SU-DHL-6 (cell line): Measurements from ENCODE around the gene EPHA3.

Experiments
- EZH2phosphoT487 ChIP-seq: fragments of 200-600 bp; sonication (generic), shearing (Covaris generic); conservative IDR thresholded peaks from 2 replicates; pipeline ENCODE4 v1.6.1; 2018; ENCODE audit warnings: mild to moderate bottlenecking, antibody characterized with exemption, low read length, moderate library complexity, mixed read lengths
- TF ChIP-seq, protein P1 (sequence below): fragments of 200-600 bp; sonication (generic); IDR thresholded peaks from one replicate; pipeline ENCODE4 v1.5.1; 2017; ENCODE audit warnings: antibody characterized with exemption, mild to moderate bottlenecking, low read length, moderate library complexity; ENCODE audit not compliant: insufficient read depth, poor library complexity, severe bottlenecking

DNA sequence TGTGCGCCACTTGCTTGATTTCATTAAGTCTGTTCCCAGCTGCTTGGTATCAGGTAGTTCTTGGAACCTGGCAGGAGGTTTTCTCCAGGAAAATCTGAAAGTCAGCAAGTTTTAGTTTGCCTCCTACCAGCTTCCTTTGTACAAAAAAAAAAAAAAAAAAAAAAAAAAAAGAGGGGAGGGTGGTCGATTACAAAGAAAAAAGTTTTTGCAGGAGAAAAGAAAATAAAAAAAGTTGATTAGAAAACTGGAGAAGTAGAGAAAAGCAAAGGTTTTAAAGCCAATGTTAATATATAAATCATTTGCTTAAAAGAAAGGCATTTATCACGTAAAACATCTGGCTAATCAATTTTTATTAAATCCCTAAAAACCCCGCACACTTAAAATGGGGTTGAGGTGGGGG, 5.9 kb downstream of the EPHA3 start:
- TF ChIP-seq EZH2phosphoT487, result no peak
- TF ChIP-seq, protein P1, sequence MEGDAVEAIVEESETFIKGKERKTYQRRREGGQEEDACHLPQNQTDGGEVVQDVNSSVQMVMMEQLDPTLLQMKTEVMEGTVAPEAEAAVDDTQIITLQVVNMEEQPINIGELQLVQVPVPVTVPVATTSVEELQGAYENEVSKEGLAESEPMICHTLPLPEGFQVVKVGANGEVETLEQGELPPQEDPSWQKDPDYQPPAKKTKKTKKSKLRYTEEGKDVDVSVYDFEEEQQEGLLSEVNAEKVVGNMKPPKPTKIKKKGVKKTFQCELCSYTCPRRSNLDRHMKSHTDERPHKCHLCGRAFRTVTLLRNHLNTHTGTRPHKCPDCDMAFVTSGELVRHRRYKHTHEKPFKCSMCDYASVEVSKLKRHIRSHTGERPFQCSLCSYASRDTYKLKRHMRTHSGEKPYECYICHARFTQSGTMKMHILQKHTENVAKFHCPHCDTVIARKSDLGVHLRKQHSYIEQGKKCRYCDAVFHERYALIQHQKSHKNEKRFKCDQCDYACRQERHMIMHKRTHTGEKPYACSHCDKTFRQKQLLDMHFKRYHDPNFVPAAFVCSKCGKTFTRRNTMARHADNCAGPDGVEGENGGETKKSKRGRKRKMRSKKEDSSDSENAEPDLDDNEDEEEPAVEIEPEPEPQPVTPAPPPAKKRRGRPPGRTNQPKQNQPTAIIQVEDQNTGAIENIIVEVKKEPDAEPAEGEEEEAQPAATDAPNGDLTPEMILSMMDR, result no peak
